Measurements from ENCODE around the gene LRRN3. TPM values are rescaled to one million over a fixed set of nuclear protein-coding genes. Genes with fewer than 3 reads are reported as not detected.

The LRRN3 gene
- total and polyA plus RNA-seq, 2 donors (not counting 1 experiment from before 2014, with no cell fraction given) = 1.8 to 3.9 TPM

- Histone ChIP-seq H3K9me3 (ENCODE audit: control insufficient read depth, insufficient read depth, low read depth, low read length) (no peaks in the 10 kb centered on the region), H3K9ac (ENCODE audit: insufficient read depth, low read length) (no peak overlapping the region)
- TF ChIP-seq EZH2 (IDR thresholded peaks at IDR 0.05; ENCODE audit: low read length, missing control alignments) (no peak), CTCF (conservative IDR thresholded peaks at IDR 0.05 in 1 of 2, IDR thresholded peaks at IDR 0.05 in 1 of 2; ENCODE audit: low read depth in 1 of 2, low read length in 2 of 2) (no peak)
These were observed 47.4 kb upstream of the LRRN3 start for GRCh38 chr7:111043561-111043960.

GRCh38 chr7:111045449-111045848 is 45.5 kb upstream of the LRRN3 start:
- TF ChIP-seq EZH2 (IDR thresholded peaks at IDR 0.05; ENCODE audit: low read length, missing control alignments) (no peak), CTCF (conservative IDR thresholded peaks at IDR 0.05 in 1 of 2, IDR thresholded peaks at IDR 0.05 in 1 of 2; ENCODE audit: low read depth in 1 of 2, low read length in 2 of 2) (no peak)
- no peak overlapping the region for H3K4me2 ChIP-seq (ENCODE audit: extremely low read depth, insufficient read depth, low read length)
- no peaks in the 10 kb centered on the region for H4K20me1 ChIP-seq (ENCODE audit: control insufficient read depth, extremely low read depth, insufficient read depth, low read length)

More at GRCh38 chr7:111043561-111043960, 47.4 kb upstream of the LRRN3 start:
- H3K36me3 ChIP-seq (ENCODE audit: control insufficient read depth, insufficient read depth, low read length) = no peaks in the 10 kb centered on the region
- no peaks in the 10 kb centered on the region for H3K79me2 ChIP-seq (ENCODE audit: control insufficient read depth, insufficient read depth, low read length)
- H4K20me1 ChIP-seq (ENCODE audit: control insufficient read depth, extremely low read depth, insufficient read depth, low read length) = no peaks in the 10 kb centered on the region
- H3K27ac ChIP-seq (ENCODE audit: insufficient read depth, low read length) = no peak overlapping the region
- H3K4me2 ChIP-seq (ENCODE audit: extremely low read depth, insufficient read depth, low read length) = no peak overlapping the region
- no peaks in the 10 kb centered on the region for H3K27me3 ChIP-seq (ENCODE audit: control insufficient read depth, insufficient read depth, low read length)
- no peak for DNase-seq (ENCODE audit: low read depth in 2 of 2)
- H2AFZ ChIP-seq (ENCODE audit: low read length) = no peak overlapping the region
- H3K4me1 ChIP-seq (ENCODE audit: control insufficient read depth, extremely low read depth, insufficient read depth, low read length) = no peaks in the 10 kb centered on the region
- H3K4me3 ChIP-seq (replicated peaks in 1 of 4; ENCODE audit: control extremely low read depth in 1 of 4, insufficient read depth in 1 of 4, low read depth in 3 of 4, low read length in 4 of 4) = no peak overlapping the region

GRCh38 chr7:111047595-111047994 is 43.3 kb upstream of the LRRN3 start:
- no peak for DNase-seq (ENCODE audit: low read depth in 2 of 2)
- Histone ChIP-seq H3K4me3 (replicated peaks in 1 of 4; ENCODE audit: control extremely low read depth in 1 of 4, insufficient read depth in 1 of 4, low read depth in 3 of 4, low read length in 4 of 4) (no peak overlapping the region), H3K4me1 (ENCODE audit: control insufficient read depth, extremely low read depth, insufficient read depth, low read length) (no peaks in the 10 kb centered on the region), H4K20me1 (ENCODE audit: control insufficient read depth, extremely low read depth, insufficient read depth, low read length) (no peaks in the 10 kb centered on the region), H3K27ac (ENCODE audit: insufficient read depth, low read length) (no peak overlapping the region), H3K4me2 (ENCODE audit: extremely low read depth, insufficient read depth, low read length) (no peak overlapping the region), H2AFZ (ENCODE audit: low read length) (no peak overlapping the region), H3K9me3 (ENCODE audit: control insufficient read depth, insufficient read depth, low read depth, low read length) (no peaks in the 10 kb centered on the region), H3K9ac (ENCODE audit: insufficient read depth, low read length) (no peak overlapping the region), H3K79me2 (ENCODE audit: control insufficient read depth, insufficient read depth, low read length) (no peaks in the 10 kb centered on the region), H3K27me3 (ENCODE audit: control insufficient read depth, insufficient read depth, low read length) (no peaks in the 10 kb centered on the region), H3K36me3 (ENCODE audit: control insufficient read depth, insufficient read depth, low read length) (no peaks in the 10 kb centered on the region)
- no peak for TF ChIP-seq EZH2 (IDR thresholded peaks at IDR 0.05; ENCODE audit: low read length, missing control alignments)
- TF ChIP-seq CTCF (conservative IDR thresholded peaks at IDR 0.05 in 1 of 2, IDR thresholded peaks at IDR 0.05 in 1 of 2; ENCODE audit: low read depth in 1 of 2, low read length in 2 of 2) = no peak

More at GRCh38 chr7:111045449-111045848, 45.5 kb upstream of the LRRN3 start:
- H3K9me3 ChIP-seq (ENCODE audit: control insufficient read depth, insufficient read depth, low read depth, low read length) = no peaks in the 10 kb centered on the region
- DNase-seq (ENCODE audit: low read depth in 2 of 2) = peak in 1 of 2 donors; percentile 52
- H2AFZ ChIP-seq (ENCODE audit: low read length) = no peak overlapping the region
- H3K9ac ChIP-seq (ENCODE audit: insufficient read depth, low read length) = no peak overlapping the region
- no peaks in the 10 kb centered on the region for H3K79me2 ChIP-seq (ENCODE audit: control insufficient read depth, insufficient read depth, low read length)
- H3K27me3 ChIP-seq (ENCODE audit: control insufficient read depth, insufficient read depth, low read length) = no peaks in the 10 kb centered on the region
- H3K27ac ChIP-seq (ENCODE audit: insufficient read depth, low read length) = no peak overlapping the region
- no peaks in the 10 kb centered on the region for H3K36me3 ChIP-seq (ENCODE audit: control insufficient read depth, insufficient read depth, low read length)
- no peak overlapping the region for H3K4me3 ChIP-seq (replicated peaks in 1 of 4; ENCODE audit: control extremely low read depth in 1 of 4, insufficient read depth in 1 of 4, low read depth in 3 of 4, low read length in 4 of 4)
- H3K4me1 ChIP-seq (ENCODE audit: control insufficient read depth, extremely low read depth, insufficient read depth, low read length) = no peaks in the 10 kb centered on the region

Data from fibroblast of lung (primary cell).